Dendritic cell treated with granulocyte-macrophage colony-stimulating factor and Interleukin-4, amounts not matched to agents 40 ng/mL and 50 ng/mL, for 4 days (primary cell): ENCODE measurements around the gene TACC2.

ENCODE experiments used
- H3K27ac Mint-ChIP-seq: one replicate; pipeline ENCODE4 v1.8.0; 2022; ENCODE audit warnings: mild to moderate bottlenecking, mixed read lengths
- H3K27me3 Mint-ChIP-seq: one replicate; pipeline ENCODE4 v1.8.0; 2022; ENCODE audit warnings: mild to moderate bottlenecking, mixed read lengths
- H3K36me3 Mint-ChIP-seq: one replicate; pipeline ENCODE4 v1.8.0; 2022; ENCODE audit warnings: low read depth, mixed read lengths
- H3K4me1 Mint-ChIP-seq: one replicate; pipeline ENCODE4 v1.8.0; 2022; ENCODE audit warnings: low read depth, mixed read lengths
- H3K4me3 Mint-ChIP-seq: one replicate; pipeline ENCODE4 v1.8.0; 2022; ENCODE audit warnings: mild to moderate bottlenecking, moderate library complexity, mixed read lengths
- H3K9me3 Mint-ChIP-seq: one replicate; pipeline ENCODE4 v1.8.0; 2022; ENCODE audit warnings: mixed read lengths
- intact Hi-C: fragments of 100-400 bp; cut with micrococcal nuclease; formaldehyde crosslinking; loops from one replicate; pipeline ENCODE4 v1.15.0; 2022

Gene TACC2

DNA sequence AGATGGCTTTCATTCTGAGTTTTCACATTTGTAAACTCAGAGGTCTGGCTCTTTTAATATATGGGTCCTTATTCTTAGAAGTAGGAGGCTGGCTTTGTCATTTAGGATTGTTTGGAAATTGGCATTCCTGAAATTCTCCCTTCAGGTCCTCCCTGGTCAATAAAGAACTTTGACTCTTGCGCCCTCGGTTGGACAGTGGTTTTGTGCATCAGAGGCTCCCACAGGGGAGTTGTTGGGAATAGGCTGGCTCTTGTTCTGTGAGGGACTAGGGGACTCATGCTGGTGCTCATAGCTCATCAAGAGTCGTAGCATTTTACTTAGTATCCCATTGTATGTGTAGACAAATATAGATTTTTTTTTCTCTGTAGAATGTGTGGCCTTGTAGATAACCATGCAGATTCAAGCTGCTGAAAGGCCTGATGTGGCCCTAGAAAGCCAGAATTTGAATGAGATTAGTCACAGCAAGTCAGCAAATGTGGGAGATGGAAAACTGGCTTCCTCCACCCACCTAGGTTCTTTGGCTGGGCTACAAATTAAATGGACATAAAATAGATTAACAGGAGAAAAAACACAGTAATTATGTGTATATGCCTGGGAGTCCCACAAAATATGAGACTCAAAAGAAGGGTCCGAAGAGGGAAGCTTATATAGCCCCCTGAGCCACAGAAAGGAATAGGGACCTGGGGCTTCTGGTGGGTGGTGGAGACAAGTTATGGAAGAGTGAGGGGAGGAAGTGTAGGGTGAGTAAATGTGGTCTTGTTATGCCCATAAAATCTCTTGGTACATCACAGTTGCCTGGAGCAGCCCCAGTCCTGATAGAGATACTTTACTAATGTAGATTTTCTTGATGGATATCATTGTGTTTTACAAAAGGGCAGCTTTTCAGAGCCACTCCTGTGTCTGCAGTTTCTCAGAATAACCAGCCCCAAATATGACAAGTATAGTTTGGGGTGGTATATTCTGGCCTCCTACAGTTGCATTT is 187.6 kb downstream of the TACC2 start:
- no peaks in the 10 kb centered on the region for H3K4me1 Mint-ChIP-seq

DNA sequence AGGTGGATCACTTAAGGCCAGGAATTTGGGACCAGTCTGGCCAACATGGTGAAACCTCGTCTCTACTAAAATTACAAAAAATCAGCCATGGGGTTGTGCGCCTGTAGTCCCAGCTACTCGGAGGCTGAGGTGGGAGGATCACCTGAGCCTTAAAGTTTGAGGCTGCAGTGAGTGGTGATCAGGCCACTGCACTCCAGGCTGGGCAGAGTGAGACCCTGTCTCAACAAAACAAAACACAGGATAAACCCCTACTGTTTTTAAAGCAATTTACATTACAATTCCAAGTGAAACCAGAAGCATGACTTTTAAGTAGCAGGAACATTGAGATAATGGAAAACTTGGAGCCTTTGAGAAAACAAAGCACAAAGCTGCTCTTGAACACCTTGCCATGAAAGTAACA is 189.7 kb downstream of the TACC2 start:
- Mint-ChIP-seq H3K27ac (no peak overlapping the region), H3K4me3 (no peak overlapping the region)
- intact Hi-C loops: no loop called here

More for the DNA sequence above, 187.6 kb downstream of the TACC2 start:
- H3K27ac Mint-ChIP-seq: no peak overlapping the region
- no peak overlapping the region for H3K4me3 Mint-ChIP-seq
- no peaks in the 10 kb centered on the region for H3K9me3 Mint-ChIP-seq
- no peaks in the 10 kb centered on the region for H3K36me3 Mint-ChIP-seq
- H3K27me3 Mint-ChIP-seq: peaks cover 17% of the 10 kb centered on the region
- intact Hi-C loops: no loop called here

DNA sequence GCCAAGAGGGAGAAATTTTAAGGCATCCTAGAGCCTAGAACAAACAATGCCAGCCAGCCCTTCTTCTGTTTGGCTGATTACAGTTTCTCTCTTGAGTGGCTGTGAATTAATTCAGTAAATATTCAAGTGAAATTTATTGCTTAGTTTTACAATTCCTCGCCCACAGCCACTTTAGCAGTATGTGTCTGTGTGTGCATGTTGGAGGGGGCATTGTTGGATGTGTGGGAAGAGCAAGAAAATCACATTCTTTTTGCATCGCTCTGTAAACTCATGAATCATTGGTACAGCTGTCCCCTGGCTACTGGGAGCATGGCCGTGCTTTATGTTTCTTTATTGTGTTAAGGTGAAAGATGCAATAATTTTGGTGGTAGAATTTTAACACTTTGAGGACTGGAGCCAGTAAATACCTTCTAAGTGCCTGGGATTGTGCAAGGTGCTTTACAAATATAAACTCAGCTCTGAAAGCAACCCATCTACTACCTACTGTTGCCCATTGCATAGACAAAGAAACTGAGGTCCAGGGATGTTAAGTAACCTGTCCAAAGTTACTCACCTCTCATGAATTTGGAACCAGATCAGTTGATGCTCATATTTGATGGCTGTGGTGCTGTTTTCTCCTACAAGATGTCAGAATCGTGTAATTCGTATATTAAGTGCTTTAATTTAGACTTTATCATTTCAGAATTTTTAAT is 192.2 kb downstream of the TACC2 start:
- Mint-ChIP-seq H3K9me3 (no peaks in the 10 kb centered on the region), H3K36me3 (no peaks in the 10 kb centered on the region), H3K4me1 (no peaks in the 10 kb centered on the region), H3K4me3 (no peak overlapping the region), H3K27me3 (peaks cover 10% of the 10 kb centered on the region), H3K27ac (no peak overlapping the region)
- intact Hi-C loops: no loop called here

More for the DNA sequence above, 189.7 kb downstream of the TACC2 start:
- Mint-ChIP-seq H3K36me3 (no peaks in the 10 kb centered on the region), H3K9me3 (no peaks in the 10 kb centered on the region), H3K4me1 (no peaks in the 10 kb centered on the region), H3K27me3 (peaks cover 12% of the 10 kb centered on the region)

DNA sequence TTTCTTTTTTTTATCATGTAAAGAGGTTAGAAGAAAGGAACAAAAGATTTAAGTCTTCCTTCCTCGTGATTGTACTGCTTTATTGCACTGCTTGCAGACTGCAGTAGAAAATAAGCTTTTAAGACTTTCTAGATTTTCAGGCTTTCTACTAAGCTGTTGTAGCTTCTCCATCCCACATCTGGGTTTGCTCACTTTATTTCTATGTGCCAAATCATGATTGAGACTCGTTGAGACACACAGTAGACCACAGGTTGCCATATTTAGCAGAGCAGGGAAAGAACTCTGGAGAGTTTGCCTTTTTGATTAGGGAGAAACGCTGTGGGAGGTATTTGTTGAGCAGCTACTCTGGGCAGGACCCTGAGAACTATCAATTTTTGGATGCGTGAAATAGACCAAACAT is 192.9 kb downstream of the TACC2 start:
- Mint-ChIP-seq H3K9me3 (no peaks in the 10 kb centered on the region), H3K36me3 (no peaks in the 10 kb centered on the region), H3K27ac (no peak overlapping the region), H3K4me3 (no peak overlapping the region), H3K27me3 (peaks cover 8% of the 10 kb centered on the region), H3K4me1 (no peaks in the 10 kb centered on the region)
- intact Hi-C loops: no loop called here

DNA sequence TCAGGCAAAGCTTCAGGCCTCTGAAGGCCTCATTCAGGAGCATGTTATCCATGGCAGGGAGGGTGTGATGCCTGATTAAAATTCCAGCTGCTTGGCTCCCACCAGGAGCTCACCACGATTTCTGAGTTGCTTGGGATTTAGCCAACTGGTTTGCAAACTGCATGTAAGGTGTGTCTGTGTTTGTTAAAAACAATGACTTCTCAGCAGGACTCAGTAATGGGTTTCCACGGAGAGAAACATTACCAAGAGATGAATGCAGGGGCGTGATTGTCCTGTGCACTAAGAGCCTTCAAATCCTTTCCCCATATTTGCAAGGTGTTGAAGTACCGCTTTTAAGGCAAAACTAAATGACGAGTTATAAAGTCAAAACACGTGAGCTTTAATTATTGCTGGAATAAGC is 193.3 kb downstream of the TACC2 start:
- H3K4me3 Mint-ChIP-seq: no peak overlapping the region
- H3K36me3 Mint-ChIP-seq: no peaks in the 10 kb centered on the region
- intact Hi-C loops: no loop called here
- H3K9me3 Mint-ChIP-seq: no peaks in the 10 kb centered on the region
- H3K27ac Mint-ChIP-seq: no peak overlapping the region
- H3K27me3 Mint-ChIP-seq: peaks cover 9% of the 10 kb centered on the region
- H3K4me1 Mint-ChIP-seq: no peaks in the 10 kb centered on the region

DNA sequence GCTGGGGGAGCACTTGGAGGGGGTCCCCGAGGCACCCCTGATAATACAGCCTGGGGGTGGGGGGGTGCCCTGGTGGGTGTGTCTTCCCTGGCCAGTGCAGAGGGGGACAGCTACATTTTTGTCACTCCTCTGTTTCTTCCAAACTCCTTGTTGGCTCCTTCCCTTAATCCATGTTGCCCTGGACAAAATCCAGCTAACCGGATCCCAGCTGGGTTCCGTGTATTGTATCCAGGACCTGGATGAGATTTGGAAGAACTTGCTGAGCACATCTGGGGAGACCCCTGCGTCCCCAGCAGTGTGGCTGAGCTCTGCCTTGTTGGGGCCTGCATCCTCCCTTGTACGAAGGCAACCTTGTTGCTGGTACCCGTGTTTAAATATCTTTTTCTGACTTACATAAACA is 195.3 kb downstream of the TACC2 start:
- H3K4me1 Mint-ChIP-seq: no peaks in the 10 kb centered on the region
- no peaks in the 10 kb centered on the region for H3K9me3 Mint-ChIP-seq
- H3K27ac Mint-ChIP-seq: no peak overlapping the region
- intact Hi-C loops: no loop called here
- peaks cover 7% of the 10 kb centered on the region for H3K27me3 Mint-ChIP-seq
- H3K36me3 Mint-ChIP-seq: no peaks in the 10 kb centered on the region
- H3K4me3 Mint-ChIP-seq: no peak overlapping the region

DNA sequence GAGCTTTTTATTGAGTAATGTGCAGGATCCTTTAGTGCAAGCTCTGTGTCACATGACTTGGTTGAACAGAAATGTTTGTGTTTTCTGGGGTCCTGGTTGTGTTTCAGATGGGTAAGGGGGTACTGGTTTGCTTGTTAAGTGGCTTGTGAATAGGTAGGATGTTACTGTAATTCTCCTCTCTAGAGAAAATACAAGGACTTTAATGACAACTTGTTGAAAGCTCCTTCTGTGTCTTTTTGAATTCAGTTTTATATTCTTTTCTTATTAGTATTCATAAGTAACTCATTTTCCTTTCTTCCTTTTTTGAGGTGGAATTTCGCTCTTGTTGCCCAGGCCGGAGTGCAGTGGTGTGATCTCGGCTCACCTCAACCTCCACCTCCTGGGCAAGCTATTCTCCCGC is 196.7 kb downstream of the TACC2 start:
- intact Hi-C loops: no loop called here
- Mint-ChIP-seq H3K9me3 (no peaks in the 10 kb centered on the region), H3K4me3 (no peak overlapping the region), H3K4me1 (no peaks in the 10 kb centered on the region), H3K27ac (no peak overlapping the region), H3K36me3 (no peaks in the 10 kb centered on the region), H3K27me3 (peaks cover 5% of the 10 kb centered on the region)

DNA sequence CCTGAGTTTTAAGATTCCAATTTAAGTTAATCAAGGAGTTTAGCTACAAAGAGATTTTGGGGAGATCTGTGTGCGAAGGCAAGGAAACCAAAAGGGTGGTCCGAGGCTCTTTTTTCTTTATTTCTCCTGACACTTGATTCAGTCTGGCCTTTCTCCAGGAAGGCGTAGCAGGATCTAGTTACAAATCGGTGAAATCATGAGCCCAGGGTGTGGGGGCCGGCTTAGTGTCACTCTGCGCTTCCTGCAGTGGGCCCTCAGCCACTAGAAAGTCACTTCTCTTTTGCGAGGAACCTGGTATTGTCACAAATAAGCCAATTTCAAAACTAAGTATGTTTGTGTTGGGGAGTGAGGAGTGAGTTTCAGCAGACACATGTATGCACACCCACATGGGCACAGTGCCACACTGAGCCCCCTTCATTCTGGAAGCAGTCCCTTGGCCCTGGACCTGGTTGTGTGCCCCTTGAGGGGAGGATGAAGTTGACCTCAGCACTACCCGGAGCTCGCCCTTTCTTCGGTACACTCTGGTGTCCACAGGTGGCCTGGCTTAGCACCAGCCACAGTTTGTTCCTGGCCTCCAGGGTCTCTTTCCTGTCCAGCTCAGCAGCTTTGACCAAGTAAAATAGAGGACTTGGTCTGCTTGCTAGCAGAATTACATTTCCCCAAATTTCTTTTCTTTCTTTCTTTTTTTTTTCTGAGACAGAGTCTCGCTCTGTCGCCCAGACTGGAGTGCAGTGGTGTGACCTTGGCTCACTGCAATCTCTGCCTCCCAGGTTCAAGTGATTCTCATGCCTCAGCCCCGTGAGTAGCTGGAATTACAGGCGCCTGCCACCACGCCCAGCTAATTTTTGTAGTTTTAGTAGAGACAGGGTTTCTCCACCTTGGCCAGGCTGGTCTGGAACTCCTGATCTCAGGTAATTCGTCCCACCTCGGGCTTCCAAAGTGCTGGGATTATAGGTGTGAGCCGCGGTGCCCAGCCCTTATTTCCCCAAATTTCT is 198.2 kb downstream of the TACC2 start:
- no peaks in the 10 kb centered on the region for H3K4me1 Mint-ChIP-seq
- H3K9me3 Mint-ChIP-seq: no peaks in the 10 kb centered on the region
- intact Hi-C loops: no loop called here
- H3K27me3 Mint-ChIP-seq: peaks cover 3% of the 10 kb centered on the region
- no peak overlapping the region for H3K4me3 Mint-ChIP-seq
- H3K27ac Mint-ChIP-seq: no peak overlapping the region
- no peaks in the 10 kb centered on the region for H3K36me3 Mint-ChIP-seq

DNA sequence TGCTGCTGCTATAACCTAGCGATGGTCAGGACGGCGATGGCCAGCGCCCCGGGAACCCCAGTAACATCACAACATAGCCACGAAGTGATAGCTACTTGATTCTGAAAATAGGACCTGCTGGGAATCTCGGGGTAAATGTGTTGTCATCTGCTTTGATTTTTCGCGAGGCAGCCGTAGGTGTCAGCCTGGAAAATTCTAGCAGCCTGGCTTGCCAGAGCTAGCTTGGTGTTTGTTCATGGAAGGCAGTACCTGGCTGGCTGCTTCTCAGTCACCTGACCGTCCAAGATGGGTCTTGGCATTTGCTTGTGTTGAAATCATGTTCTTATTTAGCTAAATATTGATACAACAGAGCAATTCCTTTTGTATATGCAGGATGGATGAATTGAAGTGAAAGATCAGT is 199.7 kb downstream of the TACC2 start:
- Mint-ChIP-seq H3K4me1 (no peaks in the 10 kb centered on the region), H3K27me3 (peaks cover 3% of the 10 kb centered on the region), H3K36me3 (no peaks in the 10 kb centered on the region), H3K4me3 (no peak overlapping the region), H3K27ac (no peak overlapping the region), H3K9me3 (no peaks in the 10 kb centered on the region)
- intact Hi-C loops: no loop called here

DNA sequence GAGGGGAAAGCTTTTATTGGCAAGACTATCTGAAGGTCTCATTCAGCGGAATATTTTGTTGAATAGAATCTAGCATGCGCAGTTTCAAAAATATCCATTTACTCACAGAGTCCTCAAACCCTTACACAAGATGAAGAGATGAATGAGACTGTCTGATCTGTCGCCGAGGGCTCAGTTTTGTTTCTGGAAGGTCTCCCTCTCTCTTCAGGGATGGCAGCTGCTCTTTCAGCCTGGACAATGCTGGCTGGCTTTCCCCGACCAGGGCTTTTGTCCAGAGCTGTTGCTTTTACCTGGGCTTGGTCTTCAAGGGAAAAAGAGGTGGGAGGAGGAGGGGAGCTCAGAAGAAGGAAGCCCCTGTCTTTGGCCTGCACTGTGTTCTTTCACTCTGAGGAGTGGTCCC is 200.2 kb downstream of the TACC2 start:
- intact Hi-C loops: no loop called here
- no peak overlapping the region for H3K27ac Mint-ChIP-seq
- H3K9me3 Mint-ChIP-seq: no peaks in the 10 kb centered on the region
- no peaks in the 10 kb centered on the region for H3K36me3 Mint-ChIP-seq
- H3K27me3 Mint-ChIP-seq: peaks cover 3% of the 10 kb centered on the region
- H3K4me1 Mint-ChIP-seq: no peaks in the 10 kb centered on the region
- H3K4me3 Mint-ChIP-seq: no peak overlapping the region

DNA sequence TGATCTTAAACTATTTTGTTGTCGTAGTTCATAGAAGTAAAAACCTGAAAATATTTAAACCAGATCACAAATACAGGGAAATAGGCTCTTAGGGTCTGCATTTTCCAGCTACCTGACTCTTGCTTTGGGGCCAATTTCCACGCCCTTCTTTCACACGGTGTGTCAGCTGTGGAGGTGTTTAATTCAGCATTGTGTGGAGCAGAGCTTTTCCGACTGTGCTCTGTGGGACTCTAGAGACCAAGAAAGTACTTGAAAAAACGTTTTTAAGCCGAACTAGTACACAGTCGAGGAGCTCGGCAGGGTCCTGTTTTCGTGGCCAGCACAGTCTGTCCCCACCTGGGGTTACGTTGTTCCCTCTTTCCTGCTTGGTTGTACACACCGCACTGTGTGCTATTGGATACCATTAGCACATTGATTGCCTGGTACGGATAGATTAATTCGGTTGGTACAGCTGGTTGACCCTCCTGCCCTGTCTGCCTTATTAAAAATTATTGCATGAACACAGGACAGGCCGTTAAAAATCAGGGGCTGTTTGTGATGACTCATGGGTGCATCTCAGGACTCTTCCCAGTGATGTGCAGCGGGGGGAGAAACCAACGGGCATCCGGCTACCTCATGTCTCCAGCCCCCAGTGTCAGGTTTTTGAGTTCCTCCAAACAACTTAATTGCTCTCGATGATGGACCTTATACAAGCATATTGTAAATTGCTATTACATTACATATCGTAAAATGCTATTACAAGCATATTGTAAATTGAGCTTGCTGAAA is 201.4 kb downstream of the TACC2 start:
- no peaks in the 10 kb centered on the region for H3K9me3 Mint-ChIP-seq
- H3K36me3 Mint-ChIP-seq: no peaks in the 10 kb centered on the region
- no peaks in the 10 kb centered on the region for H3K4me1 Mint-ChIP-seq

DNA sequence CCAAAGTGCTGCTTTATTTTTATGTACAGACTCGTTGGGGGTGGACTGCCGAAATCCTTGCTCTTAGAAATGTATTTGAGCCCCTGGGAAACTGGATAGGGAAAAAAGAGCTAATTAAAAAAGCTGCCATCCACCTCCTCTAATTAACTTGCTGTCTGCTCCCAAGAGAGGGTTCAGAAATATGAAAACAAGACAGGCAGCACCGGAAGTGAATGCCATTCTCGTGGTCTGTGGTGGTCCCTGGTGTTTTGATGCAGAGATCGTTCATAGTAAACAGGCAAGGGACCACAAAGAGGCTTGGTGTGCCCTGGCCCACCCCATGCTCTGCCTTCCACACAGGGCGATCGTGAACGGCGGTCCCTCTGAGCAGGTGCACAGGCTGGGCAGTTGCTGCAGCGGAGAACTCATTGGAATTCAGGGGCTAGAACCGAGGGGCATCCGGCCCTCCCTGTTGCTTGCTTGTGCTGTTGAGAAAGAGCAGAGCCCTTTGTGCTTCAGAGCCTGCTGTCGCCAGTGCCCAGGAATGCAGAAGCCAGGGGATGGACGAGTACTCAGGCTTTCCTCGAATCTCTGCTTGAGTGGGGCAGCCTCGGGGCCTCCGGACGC is 203.1 kb downstream of the TACC2 start:
- Mint-ChIP-seq H3K4me1 (no peaks in the 10 kb centered on the region), H3K27me3 (peaks cover 3% of the 10 kb centered on the region), H3K9me3 (no peaks in the 10 kb centered on the region), H3K36me3 (no peaks in the 10 kb centered on the region), H3K27ac (no peak overlapping the region), H3K4me3 (no peak overlapping the region)
- intact Hi-C loops: no loop called here

More for the DNA sequence above, 201.4 kb downstream of the TACC2 start:
- intact Hi-C loops: no loop called here
- H3K4me3 Mint-ChIP-seq: no peak overlapping the region
- peaks cover 3% of the 10 kb centered on the region for H3K27me3 Mint-ChIP-seq
- H3K27ac Mint-ChIP-seq: no peak overlapping the region

DNA sequence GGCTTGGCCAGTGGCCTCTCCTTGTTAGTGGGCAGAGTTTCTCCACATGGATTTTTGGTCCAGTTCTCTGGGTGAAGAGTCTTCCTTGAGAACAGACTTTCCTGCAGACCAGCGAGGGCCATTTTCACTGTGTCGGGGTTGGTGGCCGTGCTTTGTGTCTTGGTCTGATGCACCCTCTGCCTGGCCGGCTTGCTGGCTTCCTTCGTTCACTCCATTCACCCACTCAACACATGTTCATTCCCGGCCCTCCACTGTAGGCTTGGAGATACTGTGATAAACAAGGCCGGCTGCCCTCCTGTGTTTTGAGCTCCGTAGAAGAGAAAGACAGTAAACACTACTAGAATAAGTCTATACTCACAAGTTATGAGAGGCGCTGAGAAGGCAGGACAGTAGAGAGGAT is 205.3 kb downstream of the TACC2 start:
- H3K4me3 Mint-ChIP-seq: no peak overlapping the region
- H3K4me1 Mint-ChIP-seq: no peaks in the 10 kb centered on the region
- H3K36me3 Mint-ChIP-seq: no peaks in the 10 kb centered on the region
- intact Hi-C loops: no loop called here
- H3K9me3 Mint-ChIP-seq: no peaks in the 10 kb centered on the region
- H3K27ac Mint-ChIP-seq: no peak overlapping the region
- H3K27me3 Mint-ChIP-seq: no peaks in the 10 kb centered on the region
